ENCODE data around the gene SPRR2F. TPM values are rescaled to one million over a fixed set of nuclear protein-coding genes. Genes with fewer than 3 reads are reported as not detected.
"Not testable (repeated sequence)": the region's sequence is repeated elsewhere in the genome, so short reads cannot be mapped to it uniquely, and the experiment has no call there.

SPRR2F gene
- total RNA-seq, 3 donors from 2014 or later (not counting 1 experiment from before 2014, with no cell fraction given), result not detected

- Histone ChIP-seq H3K27ac (ENCODE audit: low read length) (no peak overlapping the region), H3K9me3 (ENCODE audit: control insufficient read depth, insufficient read depth, low read length) (no peaks in the 10 kb centered on the region), H3K4me1 (ENCODE audit: control insufficient read depth, insufficient read depth, low read length) (no peaks in the 10 kb centered on the region), H3K36me3 (ENCODE audit: control insufficient read depth, insufficient read depth, low read length) (no peaks in the 10 kb centered on the region), H3K27me3 (ENCODE audit: control insufficient read depth, insufficient read depth, low read length) (peaks cover 6% of the 10 kb centered on the region), H3K4me3 (ENCODE audit: low read length) (no peak overlapping the region)
- Mint-ChIP-seq H3K4me3 (no peak overlapping the region), H3K9me3 (no peaks in the 10 kb centered on the region), H3K27me3 (ENCODE audit: low read depth in 2 of 2) (peaks cover 29 to 60% of the 10 kb centered on the region in 2 donors), H3K36me3 (no peaks in the 10 kb centered on the region), H3K27ac (no peak overlapping the region), H3K4me1 (no peaks in the 10 kb centered on the region)
- ATAC-seq (no peak), DNase-seq (no peak)
- intact Hi-C loops (cut with micrococcal nuclease), result no loop called here
- TF ChIP-seq CTCF (IDR thresholded peaks at IDR 0.05), result no peak
- 100% methylated on average over 3 of the region's 3 CpGs for WGBS (ENCODE audit: insufficient coverage)
These were observed 28.1 kb upstream of the SPRR2F start for GRCh38 chr1:153141377-153141776.

- no peaks in the 10 kb centered on the region for H3K36me3 ChIP-seq (ENCODE audit: control insufficient read depth, insufficient read depth, low read length)
- intact Hi-C loops (cut with micrococcal nuclease), result no loop called here
- H3K4me1 Mint-ChIP-seq, result no peaks in the 10 kb centered on the region
- H3K27ac Mint-ChIP-seq, result no peak overlapping the region
- H3K4me3 Mint-ChIP-seq, result no peak overlapping the region
- TF ChIP-seq CTCF (IDR thresholded peaks at IDR 0.05), result no peak
- no peaks in the 10 kb centered on the region for H3K9me3 Mint-ChIP-seq
- peaks cover 26 to 66% of the 10 kb centered on the region in 2 donors for H3K27me3 Mint-ChIP-seq (ENCODE audit: low read depth in 2 of 2)
- no peak overlapping the region for H3K27ac ChIP-seq (ENCODE audit: low read length)
- no peak overlapping the region for H3K4me3 ChIP-seq (ENCODE audit: low read length)
- H3K4me1 ChIP-seq (ENCODE audit: control insufficient read depth, insufficient read depth, low read length), result no peaks in the 10 kb centered on the region
- ATAC-seq (no peak), DNase-seq (no peak)
- H3K9me3 ChIP-seq (ENCODE audit: control insufficient read depth, insufficient read depth, low read length), result no peaks in the 10 kb centered on the region
- peaks cover 4% of the 10 kb centered on the region for H3K27me3 ChIP-seq (ENCODE audit: control insufficient read depth, insufficient read depth, low read length)
- WGBS (ENCODE audit: insufficient coverage), result 61% methylated on average over 3 of the region's 3 CpGs
- no peaks in the 10 kb centered on the region for H3K36me3 Mint-ChIP-seq
These were observed 27.2 kb upstream of the SPRR2F start for GRCh38 chr1:153140484-153140883.

- no peaks in the 10 kb centered on the region for H3K9me3 Mint-ChIP-seq
- ATAC-seq (no peak), DNase-seq (no peak)
- H3K9me3 ChIP-seq (ENCODE audit: control insufficient read depth, insufficient read depth, low read length), result no peaks in the 10 kb centered on the region
- no peaks in the 10 kb centered on the region for H3K4me1 Mint-ChIP-seq
- H3K4me3 ChIP-seq (ENCODE audit: low read length), result no peak overlapping the region
- no peaks in the 10 kb centered on the region for H3K36me3 Mint-ChIP-seq
- no peak overlapping the region for H3K27ac ChIP-seq (ENCODE audit: low read length)
- peaks cover 4% of the 10 kb centered on the region for H3K27me3 ChIP-seq (ENCODE audit: control insufficient read depth, insufficient read depth, low read length)
- H3K27ac Mint-ChIP-seq, result no peak overlapping the region
- no peaks in the 10 kb centered on the region for H3K4me1 ChIP-seq (ENCODE audit: control insufficient read depth, insufficient read depth, low read length)
- TF ChIP-seq CTCF (IDR thresholded peaks at IDR 0.05), result no peak
- H3K4me3 Mint-ChIP-seq, result no peak overlapping the region
- no peaks in the 10 kb centered on the region for H3K36me3 ChIP-seq (ENCODE audit: control insufficient read depth, insufficient read depth, low read length)
- intact Hi-C loops (cut with micrococcal nuclease), result no loop called here
- WGBS (ENCODE audit: insufficient coverage), result 71% methylated on average over 2 of the region's 2 CpGs
- peaks cover 31 to 65% of the 10 kb centered on the region in 2 donors for H3K27me3 Mint-ChIP-seq (ENCODE audit: low read depth in 2 of 2)
These were observed 20.4 kb upstream of the SPRR2F start for GRCh38 chr1:153133743-153134142.

DNA sequence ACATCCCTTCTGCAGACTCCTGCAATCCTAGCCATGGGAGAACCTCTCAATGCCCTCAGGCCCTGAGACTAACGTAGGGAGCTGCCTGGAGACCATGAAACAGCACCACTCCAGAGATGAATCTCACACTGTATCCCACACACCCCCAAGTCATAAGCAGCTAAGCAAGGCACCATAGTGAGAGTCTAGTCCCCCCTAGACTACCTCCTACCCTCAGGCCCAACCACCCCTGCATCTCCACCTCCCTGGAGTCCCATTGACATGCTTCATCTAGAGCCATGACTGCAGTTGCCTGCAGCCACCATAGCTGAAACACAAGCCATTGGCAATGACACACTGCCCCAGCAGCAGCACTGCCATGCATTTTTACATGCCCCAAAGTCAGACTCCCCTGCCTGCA is 20.0 kb upstream of the SPRR2F start:
- Mint-ChIP-seq H3K36me3 (no peaks in the 10 kb centered on the region), H3K27ac (no peak overlapping the region), H3K9me3 (no peaks in the 10 kb centered on the region), H3K4me1 (no peaks in the 10 kb centered on the region), H3K4me3 (no peak overlapping the region), H3K27me3 (ENCODE audit: low read depth in 2 of 2) (peaks cover 31 to 63% of the 10 kb centered on the region in 2 donors)
- H3K36me3 ChIP-seq (ENCODE audit: control insufficient read depth, insufficient read depth, low read length), result no peaks in the 10 kb centered on the region
- H3K4me3 ChIP-seq (ENCODE audit: low read length), result no peak overlapping the region
- H3K27me3 ChIP-seq (ENCODE audit: control insufficient read depth, insufficient read depth, low read length), result peaks cover 4% of the 10 kb centered on the region
- intact Hi-C loops (cut with micrococcal nuclease), result no loop called here
- TF ChIP-seq CTCF (IDR thresholded peaks at IDR 0.05), result no peak
- ATAC-seq (no peak), DNase-seq (no peak)
- no peaks in the 10 kb centered on the region for H3K9me3 ChIP-seq (ENCODE audit: control insufficient read depth, insufficient read depth, low read length)
- 75% methylated on average over 1 of the region's 1 CpG for WGBS (ENCODE audit: insufficient coverage)
- no peak overlapping the region for H3K27ac ChIP-seq (ENCODE audit: low read length)
- no peaks in the 10 kb centered on the region for H3K4me1 ChIP-seq (ENCODE audit: control insufficient read depth, insufficient read depth, low read length)

- H3K36me3 Mint-ChIP-seq; H3K27ac Mint-ChIP-seq; H3K4me3 Mint-ChIP-seq; DNase-seq; H3K27me3 ChIP-seq (ENCODE audit: control insufficient read depth, insufficient read depth, low read length); H3K9me3 ChIP-seq (ENCODE audit: control insufficient read depth, insufficient read depth, low read length); H3K4me3 ChIP-seq (ENCODE audit: low read length); H3K4me1 ChIP-seq (ENCODE audit: control insufficient read depth, insufficient read depth, low read length); intact Hi-C loops (cut with micrococcal nuclease); H3K36me3 ChIP-seq (ENCODE audit: control insufficient read depth, insufficient read depth, low read length); H3K27ac ChIP-seq (ENCODE audit: low read length); ATAC-seq; H3K4me1 Mint-ChIP-seq; H3K9me3 Mint-ChIP-seq: not testable (repeated sequence)
- 84% methylated on average over 3 of the region's 4 CpGs for WGBS (ENCODE audit: insufficient coverage)
- H3K27me3 Mint-ChIP-seq (ENCODE audit: low read depth in 2 of 2), result peaks cover 23 to 35% of the 10 kb centered on the region in 2 donors
These were observed 15.4 kb upstream of the SPRR2F start for GRCh38 chr1:153128688-153129087.

Measured in natural killer cell (primary cell).